A673 (cell line): ENCODE data around the gene GRP. TPM values are rescaled to one million over a fixed set of nuclear protein-coding genes. Genes with fewer than 3 reads are reported as not detected.

Experiments
- BruUV-seq: library from RNA; stranded (reverse); fragments of 400-500 nt; replicated peaks from 2 replicates; lab custom pipeline; 2021; lab: Mats Ljungman, UMichigan
- CTCF ChIA-PET: fragments of 300-600 bp; sonication (Branson Sonifier 250); formaldehyde crosslinking; loops from one replicate; lab custom pipeline; 2022; ENCODE audit warnings: antibody characterized with exemption; lab: Charles Lee
- POLR2A ChIA-PET: fragments of 300-600 bp; sonication (Branson Sonifier 250); formaldehyde crosslinking; loops from one replicate; lab custom pipeline; 2022; ENCODE audit warnings: antibody characterized with exemption; ENCODE audit not compliant: low non-redundant PET; lab: Charles Lee
- DNase-seq: peaks from one replicate; pipeline ENCODE4 v3.0.0-alpha.2; 2015; ENCODE audit warnings: low spot score
- H3K27ac ChIP-seq: fragments of 200-600 bp; sonication (generic); 2 replicates; pipeline ENCODE4 v1.5.1; 2016; ENCODE audit warnings: mixed run types, low read depth, mild to moderate bottlenecking, mixed read lengths, antibody characterized with exemption, low read length; ENCODE audit not compliant: poor library complexity, severe bottlenecking
- H3K27me3 ChIP-seq: fragments of 200-600 bp; sonication (generic); replicated peaks from 2 replicates; pipeline ENCODE4 v1.6.1; 2017; ENCODE audit warnings: mixed run types, low read depth, mild to moderate bottlenecking, mixed read lengths, antibody characterized with exemption, low read length; ENCODE audit not compliant: insufficient read depth, poor library complexity
- H3K36me3 ChIP-seq: fragments of 200-600 bp; sonication (generic); 2 replicates; pipeline ENCODE4 v1.6.1; 2016; ENCODE audit warnings: mixed run types, mild to moderate bottlenecking, mixed read lengths, antibody characterized with exemption, low read length; ENCODE audit not compliant: insufficient read depth, poor library complexity, severe bottlenecking
- H3K4me1 ChIP-seq: fragments of 200-600 bp; sonication (generic); 2 replicates; pipeline ENCODE4 v1.6.1; 2017; ENCODE audit warnings: mixed run types, mild to moderate bottlenecking, mixed read lengths, antibody characterized with exemption, low read length; ENCODE audit not compliant: insufficient read depth, poor library complexity, severe bottlenecking
- H3K4me3 ChIP-seq: fragments of 200-600 bp; sonication (generic); 2 replicates; pipeline ENCODE4 v1.5.1; 2016; ENCODE audit warnings: low read depth, mixed run types, mild to moderate bottlenecking, mixed read lengths, low read length; ENCODE audit not compliant: poor library complexity, severe bottlenecking
- H3K9me3 ChIP-seq: fragments of 200-600 bp; sonication (generic); 2 replicates; pipeline ENCODE4 v1.6.1; 2016; ENCODE audit warnings: mixed run types, low read depth, mild to moderate bottlenecking, mixed read lengths, antibody characterized with exemption, low read length; ENCODE audit not compliant: poor library complexity, severe bottlenecking
- CTCF ChIP-seq: fragments of 300-800, 200-600 bp; sonication (generic); conservative IDR thresholded peaks from 2 replicates; pipeline ENCODE4 v1.5.1; 2017; ENCODE audit warnings: low read depth, mild to moderate bottlenecking, antibody characterized with exemption, low read length, moderate library complexity, mixed read lengths
- EZH2 ChIP-seq: fragments of 200-600 bp; sonication (generic); IDR thresholded peaks from 2 replicates; pipeline ENCODE4 v1.6.1; 2017; ENCODE audit warnings: borderline replicate concordance, low read depth, mild to moderate bottlenecking, mixed read lengths, antibody characterized with exemption, low read length; ENCODE audit not compliant: poor library complexity, severe bottlenecking
- intact Hi-C: fragments of 100-400 bp; cut with micrococcal nuclease; formaldehyde crosslinking; loops from one replicate; pipeline ENCODE4 v1.10.0; 2022; ENCODE audit not compliant: unreplicated experiment
- total RNA-seq: library from RNA; stranded (reverse); gene quantifications from 2 replicates; pipeline ENCODE4 v1.2.3, GENCODE V29; 2021

GRP gene
- total RNA-seq, 1 experiment from 2014 or later, result 346 TPM

GRCh38 chr18:59229191-59229590, 9.2 kb downstream of the GRP start:
- H3K4me3 ChIP-seq, result no peak overlapping the region
- H3K36me3 ChIP-seq, result peaks cover 52% of the 10 kb centered on the region
- TF ChIP-seq EZH2 (no peak), CTCF (no peak)
- DNase-seq, result peak; percentile 45
- no peaks in the 10 kb centered on the region for H3K27me3 ChIP-seq
- CTCF ChIA-PET, result no interaction called here
- intact Hi-C loops, result loop anchor here (10.0 kb wide), 1 partner anchor 444 kb away; no protein-coding TSS in a partner anchor
- POLR2A ChIA-PET, result interaction anchor here (0.6 kb wide), 1 partner anchor 9 kb away, joined by 3 read pairs; the partner anchor contains the start of gene GRP
- H3K9me3 ChIP-seq, result no peaks in the 10 kb centered on the region
- peaks cover 74% of the 10 kb centered on the region for H3K4me1 ChIP-seq
- H3K27ac ChIP-seq, result peak overlapping the region; percentile 49
- no TSS peak for BruUV-seq

DNA sequence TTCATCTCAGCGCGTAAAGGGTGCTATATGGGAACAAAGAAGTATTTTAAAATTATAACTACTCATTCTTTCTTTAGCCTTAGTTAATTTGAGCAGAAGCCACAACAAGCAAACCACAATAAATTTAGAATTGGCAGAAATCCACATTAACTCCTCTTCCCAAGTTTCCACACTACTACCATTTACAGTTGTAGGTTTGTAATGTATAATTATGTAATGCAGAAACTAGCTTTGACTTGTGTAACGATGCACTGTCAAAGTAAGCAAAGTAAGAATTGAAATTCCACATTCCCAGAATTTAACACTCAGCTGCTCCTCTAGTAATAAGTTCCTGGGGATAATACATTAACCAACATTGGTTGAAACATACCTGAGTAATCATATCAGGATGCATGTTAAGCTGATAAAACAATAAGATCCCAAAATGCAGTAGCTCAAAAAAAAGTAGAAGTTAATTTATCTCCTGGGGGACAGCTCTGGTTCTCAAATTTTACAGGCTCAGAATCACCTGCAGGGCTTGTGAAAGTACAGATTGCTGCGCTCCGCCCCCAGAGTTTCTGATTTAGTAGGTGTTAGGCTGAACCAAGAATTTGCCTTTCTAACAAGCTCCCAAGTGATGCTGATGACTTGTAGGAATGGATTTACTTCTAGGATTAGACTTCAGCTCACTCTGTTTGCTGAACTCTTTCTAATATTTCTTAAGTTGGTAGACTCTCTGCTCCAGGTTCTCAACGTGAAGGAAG, 9.9 kb downstream of the GRP start:
- intact Hi-C loops, result loop anchor here (10.0 kb wide), 1 partner anchor 445 kb away; no protein-coding TSS in a partner anchor
- Histone ChIP-seq H3K4me3 (no peak overlapping the region), H3K27me3 (no peaks in the 10 kb centered on the region), H3K9me3 (no peaks in the 10 kb centered on the region), H3K36me3 (peaks cover 52% of the 10 kb centered on the region), H3K4me1 (peaks cover 68% of the 10 kb centered on the region), H3K27ac (peak overlapping the region; percentile 49)
- BruUV-seq, result no TSS peak
- DNase-seq, result no peak
- TF ChIP-seq CTCF (no peak), EZH2 (no peak)
- ChIA-PET CTCF (interaction anchor here (0.6 kb wide), 1 partner anchor 78 kb away, joined by 12 read pairs; no protein-coding TSS in a partner anchor), POLR2A (no interaction called here)

GRCh38 chr18:59231114-59231513, 11.2 kb downstream of the GRP start:
- no peak for TF ChIP-seq EZH2
- no peak for TF ChIP-seq CTCF
- Histone ChIP-seq H3K4me3 (no peak overlapping the region), H3K27ac (no peak overlapping the region), H3K9me3 (no peaks in the 10 kb centered on the region), H3K4me1 (peaks cover 57% of the 10 kb centered on the region), H3K36me3 (peaks cover 44% of the 10 kb centered on the region), H3K27me3 (no peaks in the 10 kb centered on the region)
- BruUV-seq, result no TSS peak
- POLR2A ChIA-PET, result no interaction called here
- CTCF ChIA-PET, result no interaction called here
- no peak for DNase-seq
- intact Hi-C loops, result no loop called here
